HG02840 (cell line): ENCODE results near the gene TMEM141.

Experiments used
- ATAC-seq: cut with Tn5 transposase; IDR thresholded peaks from one replicate; pipeline ENCODE4 v1.9.1; 2021; ENCODE audit warnings: mild to moderate bottlenecking, moderate library complexity, moderate number of reproducible peaks; ENCODE audit not compliant: unreplicated experiment, low FRiP score

TMEM141 gene

GRCh38 chr9:136790640-136791515, at the start of gene TMEM141:
TMEM141 (plus strand) TSS chr9:136791344; CDS start chr9:136791371, 27 bp downstream.
- ATAC-seq = peak; percentile 78

- ATAC-seq = no peak
These were observed 49.1 kb upstream of the TMEM141 start for GRCh38 chr9:136741883-136742571.

GRCh38 chr9:136742591-136743391, 48.4 kb upstream of the TMEM141 start, which contains the start of gene LCN10:
LCN10 (minus strand) TSS chr9:136742940; CDS start chr9:136742903, 37 bp downstream.
- ATAC-seq = no peak

GRCh38 chr9:136743639-136744211, 47.4 kb upstream of the TMEM141 start:
- ATAC-seq = no peak

GRCh38 chr9:136744773-136745172, 46.4 kb upstream of the TMEM141 start:
- ATAC-seq = no peak

- no peak for ATAC-seq
These were observed 45.6 kb upstream of the TMEM141 start for GRCh38 chr9:136745389-136746154.

GRCh38 chr9:136746155-136746490, 45.0 kb upstream of the TMEM141 start:
- no peak for ATAC-seq

- no peak for ATAC-seq
These were observed 44.5 kb upstream of the TMEM141 start for GRCh38 chr9:136746621-136747020.

- ATAC-seq = no peak
These were observed 43.7 kb upstream of the TMEM141 start for GRCh38 chr9:136747161-136748060.

GRCh38 chr9:136748201-136748600, 42.9 kb upstream of the TMEM141 start, which contains the start of gene LCN6:
LCN6 (minus strand) TSS chr9:136748525; CDS start chr9:136748483, 42 bp downstream.
- ATAC-seq = no peak

- no peak for ATAC-seq
These were observed 42.2 kb upstream of the TMEM141 start for GRCh38 chr9:136748666-136749611.

- ATAC-seq = no peak
These were observed 40.6 kb upstream of the TMEM141 start for GRCh38 chr9:136750526-136750925.

- no peak for ATAC-seq
These were observed 39.9 kb upstream of the TMEM141 start for GRCh38 chr9:136751244-136751643.

GRCh38 chr9:136751814-136752213, 39.3 kb upstream of the TMEM141 start:
- no peak for ATAC-seq

GRCh38 chr9:136753371-136754058, 37.6 kb upstream of the TMEM141 start:
- ATAC-seq = no peak

GRCh38 chr9:136754059-136754572, 37.0 kb upstream of the TMEM141 start:
- ATAC-seq = no peak
